DOHH2 (cell line): ENCODE data around the gene FFAR1.

Source experiments
- H3F3A ChIP-seq: fragments of 200-600 bp; sonication (generic), shearing (Covaris generic); 2 replicates; pipeline ENCODE4 v1.6.0; 2016; ENCODE audit warnings: antibody characterized with exemption, mild to moderate bottlenecking; ENCODE audit not compliant: control insufficient read depth, insufficient read depth
- H3K27ac ChIP-seq: fragments of 200-600 bp; sonication (generic); 2 replicates; pipeline ENCODE4 v1.5.1; 2014; ENCODE audit warnings: low read depth, mild to moderate bottlenecking, low read length, moderate library complexity
- H3K27me3 ChIP-seq: fragments of 200-600 bp; sonication (generic); 2 replicates; pipeline ENCODE4 v1.6.1; 2014; ENCODE audit warnings: mild to moderate bottlenecking, low read length, mixed read lengths; ENCODE audit not compliant: control insufficient read depth
- H3K36me3 ChIP-seq: fragments of 200-600 bp; sonication (generic); 2 replicates; pipeline ENCODE4 v1.6.1; 2014; ENCODE audit warnings: mild to moderate bottlenecking, low read length, moderate library complexity, mixed read lengths; ENCODE audit not compliant: control insufficient read depth
- H3K4me1 ChIP-seq: fragments of 200-600 bp; sonication (generic); 2 replicates; pipeline ENCODE4 v1.6.1; 2014; ENCODE audit warnings: mild to moderate bottlenecking, low read length, mixed read lengths; ENCODE audit not compliant: control insufficient read depth
- H3K4me2 ChIP-seq: fragments of 200-600 bp; sonication (generic); 2 replicates; pipeline ENCODE4 v1.6.0; 2014; ENCODE audit warnings: mild to moderate bottlenecking, low read length, moderate library complexity
- H3K4me3 ChIP-seq: fragments of 200-600 bp; sonication (generic); 2 replicates; pipeline ENCODE4 v1.5.1; 2014; ENCODE audit warnings: mild to moderate bottlenecking, low read length, mixed read lengths
- H3K79me2 ChIP-seq: fragments of 200-600 bp; sonication (generic); 2 replicates; pipeline ENCODE4 v1.6.1; 2014; ENCODE audit warnings: mild to moderate bottlenecking, low read length, mixed read lengths; ENCODE audit not compliant: control insufficient read depth
- H3K9me2 ChIP-seq: fragments of 200-600 bp; sonication (generic); replicated peaks from 2 replicates; pipeline ENCODE4 v1.6.1; 2014; ENCODE audit warnings: mild to moderate bottlenecking, low read length, mixed read lengths; ENCODE audit not compliant: control insufficient read depth
- H3K9me3 ChIP-seq: fragments of 200-600 bp; sonication (generic); 2 replicates; pipeline ENCODE4 v1.6.1; 2014; ENCODE audit warnings: antibody characterized with exemption, low read length, mixed read lengths; ENCODE audit not compliant: control insufficient read depth, insufficient read depth
- H4K20me1 ChIP-seq: fragments of 200-600 bp; sonication (generic); 2 replicates; pipeline ENCODE4 v1.6.0; 2014; ENCODE audit warnings: low read depth, mild to moderate bottlenecking, antibody characterized with exemption, low read length, moderate library complexity; ENCODE audit not compliant: control insufficient read depth, insufficient read depth
- EZH2phosphoT487 ChIP-seq: fragments of 200-600 bp; sonication (generic); IDR thresholded peaks from 2 replicates; pipeline ENCODE4 v1.6.1; 2017; ENCODE audit warnings: borderline replicate concordance, mild to moderate bottlenecking, antibody characterized with exemption, low read length, moderate library complexity, mixed read lengths
- TF ChIP-seq, protein P1 (sequence below): fragments of 200-600 bp; sonication (generic); IDR thresholded peaks from one replicate; pipeline ENCODE4 v1.5.1; 2014; ENCODE audit warnings: antibody characterized with exemption, mild to moderate bottlenecking, low read depth, low read length; ENCODE audit not compliant: poor library complexity, severe bottlenecking

Gene FFAR1

DNA sequence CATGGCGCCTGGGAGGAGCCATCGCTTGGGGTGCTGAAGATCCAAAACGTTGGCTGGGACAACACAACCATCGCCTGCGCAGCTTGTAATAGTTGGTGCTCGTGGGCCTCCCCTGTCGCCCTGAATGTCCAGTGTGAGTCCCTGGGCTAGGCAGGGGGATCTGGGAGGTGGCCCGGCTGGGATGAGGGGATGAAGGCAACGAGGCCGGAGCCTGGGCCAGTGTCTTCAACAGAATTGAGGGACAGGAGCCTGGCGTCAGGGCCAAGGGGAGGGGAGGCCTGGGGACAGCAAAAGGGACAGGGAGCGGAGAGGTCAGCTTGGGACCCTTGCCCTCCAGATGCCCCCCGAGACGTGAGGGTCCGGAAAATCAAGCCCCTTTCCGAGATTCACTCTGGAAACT is 6.7 kb upstream of the FFAR1 start:
- H4K20me1 ChIP-seq = peaks cover 42% of the 10 kb centered on the region
- TF ChIP-seq, protein P1, sequence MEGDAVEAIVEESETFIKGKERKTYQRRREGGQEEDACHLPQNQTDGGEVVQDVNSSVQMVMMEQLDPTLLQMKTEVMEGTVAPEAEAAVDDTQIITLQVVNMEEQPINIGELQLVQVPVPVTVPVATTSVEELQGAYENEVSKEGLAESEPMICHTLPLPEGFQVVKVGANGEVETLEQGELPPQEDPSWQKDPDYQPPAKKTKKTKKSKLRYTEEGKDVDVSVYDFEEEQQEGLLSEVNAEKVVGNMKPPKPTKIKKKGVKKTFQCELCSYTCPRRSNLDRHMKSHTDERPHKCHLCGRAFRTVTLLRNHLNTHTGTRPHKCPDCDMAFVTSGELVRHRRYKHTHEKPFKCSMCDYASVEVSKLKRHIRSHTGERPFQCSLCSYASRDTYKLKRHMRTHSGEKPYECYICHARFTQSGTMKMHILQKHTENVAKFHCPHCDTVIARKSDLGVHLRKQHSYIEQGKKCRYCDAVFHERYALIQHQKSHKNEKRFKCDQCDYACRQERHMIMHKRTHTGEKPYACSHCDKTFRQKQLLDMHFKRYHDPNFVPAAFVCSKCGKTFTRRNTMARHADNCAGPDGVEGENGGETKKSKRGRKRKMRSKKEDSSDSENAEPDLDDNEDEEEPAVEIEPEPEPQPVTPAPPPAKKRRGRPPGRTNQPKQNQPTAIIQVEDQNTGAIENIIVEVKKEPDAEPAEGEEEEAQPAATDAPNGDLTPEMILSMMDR = no peak
- no peak for TF ChIP-seq EZH2phosphoT487
- H3F3A ChIP-seq = peaks cover 66% of the 10 kb centered on the region
- H3K27ac ChIP-seq = no peak overlapping the region
- no peaks in the 10 kb centered on the region for H3K27me3 ChIP-seq
- H3K9me2 ChIP-seq = no peaks in the 10 kb centered on the region
- H3K79me2 ChIP-seq = peaks cover 45% of the 10 kb centered on the region
- no peaks in the 10 kb centered on the region for H3K9me3 ChIP-seq
- peaks cover 97% of the 10 kb centered on the region for H3K4me1 ChIP-seq
- no peak overlapping the region for H3K4me3 ChIP-seq
- H3K4me2 ChIP-seq = peak overlapping the region; percentile 7; the same call in 1 of the 2 replicates
- H3K36me3 ChIP-seq = peaks cover 100% of the 10 kb centered on the region

DNA sequence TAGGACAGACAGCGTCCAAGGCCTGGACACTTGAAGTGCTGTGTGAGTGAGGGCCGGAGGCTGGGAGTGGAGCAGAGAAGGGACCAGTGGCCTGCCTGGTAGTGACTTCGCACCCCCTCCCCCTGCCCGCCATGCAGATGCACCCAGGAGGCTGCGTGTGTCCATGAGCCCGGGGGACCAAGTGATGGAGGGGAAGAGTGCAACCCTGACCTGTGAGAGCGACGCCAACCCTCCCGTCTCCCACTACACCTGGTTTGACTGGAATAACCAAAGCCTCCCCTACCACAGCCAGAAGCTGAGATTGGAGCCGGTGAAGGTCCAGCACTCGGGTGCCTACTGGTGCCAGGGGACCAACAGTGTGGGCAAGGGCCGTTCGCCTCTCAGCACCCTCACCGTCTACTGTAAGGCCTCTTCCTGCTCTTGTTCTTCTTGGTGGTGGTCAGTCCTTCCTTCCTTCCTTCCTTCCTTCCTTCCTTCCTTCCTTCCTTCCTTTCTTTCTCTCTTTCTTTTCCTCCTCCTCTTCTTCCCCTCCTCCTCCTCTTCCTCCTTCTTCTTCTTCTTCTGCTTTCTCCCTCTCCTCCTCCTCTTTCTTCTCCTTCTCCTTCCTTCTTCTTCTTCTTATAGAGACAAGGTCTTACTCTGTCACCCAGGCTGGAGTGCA is 6.0 kb upstream of the FFAR1 start:
- no peaks in the 10 kb centered on the region for H3K9me3 ChIP-seq
- peaks cover 100% of the 10 kb centered on the region for H3K36me3 ChIP-seq
- TF ChIP-seq EZH2phosphoT487 = no peak
- TF ChIP-seq, protein P1 = no peak
- peaks cover 39% of the 10 kb centered on the region; the same call in 1 of the 2 replicates for H4K20me1 ChIP-seq
- peaks cover 72% of the 10 kb centered on the region for H3F3A ChIP-seq
- H3K27me3 ChIP-seq = no peaks in the 10 kb centered on the region
- no peak overlapping the region for H3K4me3 ChIP-seq
- H3K4me2 ChIP-seq = peak overlapping the region; percentile 37; the same call in 1 of the 2 replicates
- H3K9me2 ChIP-seq = no peaks in the 10 kb centered on the region
- H3K79me2 ChIP-seq = peaks cover 38% of the 10 kb centered on the region
- H3K27ac ChIP-seq = no peak overlapping the region
- peaks cover 97% of the 10 kb centered on the region for H3K4me1 ChIP-seq

DNA sequence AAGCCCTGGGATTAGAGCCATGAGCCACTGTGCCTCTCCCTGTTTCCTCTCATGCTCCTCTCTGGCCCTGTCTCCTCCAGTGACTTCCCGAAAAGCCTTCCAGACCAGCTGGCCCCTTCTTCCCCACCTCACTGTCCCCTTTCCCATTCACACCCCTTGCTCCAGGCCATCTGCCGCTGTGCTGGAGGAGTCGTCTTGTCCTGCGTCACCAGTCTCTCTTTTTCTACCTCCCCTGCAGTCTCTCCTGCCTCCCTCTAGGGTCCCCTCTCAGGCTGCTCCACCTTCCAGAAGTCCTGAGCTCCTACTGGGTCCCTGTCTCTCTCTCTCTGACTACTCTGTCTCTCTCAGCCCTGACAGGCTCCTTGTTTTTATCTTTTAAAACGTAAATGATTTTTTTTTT is 5.3 kb upstream of the FFAR1 start:
- peaks cover 31% of the 10 kb centered on the region for H3K79me2 ChIP-seq

More for the DNA sequence above, 5.3 kb upstream of the FFAR1 start:
- peaks cover 97% of the 10 kb centered on the region for H3K4me1 ChIP-seq
- H3K27me3 ChIP-seq = no peaks in the 10 kb centered on the region
- no peaks in the 10 kb centered on the region for H3K9me2 ChIP-seq
- no peaks in the 10 kb centered on the region for H3K9me3 ChIP-seq
- H3K4me2 ChIP-seq = peak overlapping the region; percentile 37
- H3F3A ChIP-seq = peaks cover 76% of the 10 kb centered on the region
- TF ChIP-seq, protein P1 = no peak
- no peak for TF ChIP-seq EZH2phosphoT487
- no peak overlapping the region for H3K27ac ChIP-seq
- peaks cover 39% of the 10 kb centered on the region for H4K20me1 ChIP-seq
- no peak overlapping the region for H3K4me3 ChIP-seq
- peaks cover 100% of the 10 kb centered on the region for H3K36me3 ChIP-seq
